Esophagus squamous epithelium (tissue), 5 donors: ENCODE results near the gene ROMO1. TPM values are rescaled to one million over a fixed set of nuclear protein-coding genes. Genes with fewer than 3 reads are reported as not detected.
"Not testable (repeated sequence)": the region's sequence is repeated elsewhere in the genome, so short reads cannot be mapped to it uniquely, and the experiment has no call there.

ENCODE experiments used
- DNase-seq: peaks from one replicate; lab custom pipeline; 2025; lab: John Stamatoyannopoulos, UW
- H3K27ac ChIP-seq, 4 donors: fragments of 200-600 bp; sonication (generic); one replicate each; pipeline ENCODE4 v1.5.1; 2016 to 2019; ENCODE audit warnings: mild to moderate bottlenecking in 1 of 4
- H3K27me3 ChIP-seq, 4 donors: fragments of 200-600 bp; sonication (generic); 1 replicate in 3 of 4; 2 replicates in 1 of 4; pipeline versions ENCODE4 v1.5.1 to v1.6.0; 2017 to 2021; ENCODE audit warnings: antibody characterized with exemption in 1 of 4
- H3K36me3 ChIP-seq, 3 donors: fragments of 200-600 bp; sonication (generic); one replicate each; pipeline ENCODE4 v1.5.1; 2016 to 2019
- H3K4me1 ChIP-seq, 3 donors: fragments of 200-600 bp; sonication (generic); one replicate each; pipeline ENCODE4 v1.5.1; 2017 to 2019
- H3K4me3 ChIP-seq, 4 donors: fragments of 200-600 bp; sonication (generic); 1 replicate in 3 of 4; 2 replicates in 1 of 4; pipeline ENCODE4 v1.5.1; 2016 to 2019; ENCODE audit warnings: mild to moderate bottlenecking in 2 of 4, moderate library complexity in 1 of 4
- H3K9me3 ChIP-seq, 3 donors: fragments of 200-600 bp; sonication (generic); one replicate each; pipeline ENCODE4 v1.5.1; 2016 to 2019
- CTCF ChIP-seq, 6 experiments: fragments of 450-650 bp in 4 of 6; fragments of 200-600 bp in 2 of 6; sonication (generic) in 2 of 6; IDR thresholded peaks; one replicate each; pipeline ENCODE4 v1.5.1; 2016 to 2019; ENCODE audit warnings: antibody characterized with exemption in 6 of 6, mild to moderate bottlenecking in 4 of 6, moderate library complexity in 4 of 6
- POLR2A ChIP-seq, 4 donors: fragments of 450-650 bp; IDR thresholded peaks; one replicate each; pipeline ENCODE4 v1.6.1; 2017; ENCODE audit warnings: antibody characterized with exemption in 4 of 4, mild to moderate bottlenecking in 4 of 4, moderate library complexity in 3 of 4
- WGBS, 2 donors: methylation state at CpG; one replicate each; pipeline ENCODE4 v1.1.5; 2018; 5-methylcytosine and 5-hydroxymethylcytosine counted together
- intact Hi-C: fragments of 100-400 bp; cut with DNase I; formaldehyde crosslinking; loops from one replicate; pipeline ENCODE4 v1.15.0; 2022
- total RNA-seq, 4 donors: library from RNA; depleted of rRNA; stranded (reverse); fragments of >200 nt; gene quantifications; one replicate each; pipeline ENCODE4 v1.1.0, GENCODE V29; 2016
- donor health status: DM: yes; HTN: yes; CAD: no.

The ROMO1 gene
- total RNA-seq, 4 donors from 2014 or later: 178 to 290 (median 228) TPM

- Histone ChIP-seq H3K36me3 (peaks cover 0 to 99% (median 7%) of the 10 kb centered on the region in 3 donors), H3K9me3 (no peaks in the 10 kb centered on the region), H3K27me3 (no peaks in the 10 kb centered on the region), H3K4me3 (no peak overlapping the region), H3K27ac (no peak overlapping the region), H3K4me1 (no peaks in the 10 kb centered on the region)
- intact Hi-C loops: no loop called here
- no peak for DNase-seq
- TF ChIP-seq CTCF (IDR thresholded peaks at IDR 0.05): no peak
- TF ChIP-seq POLR2A (IDR thresholded peaks at IDR 0.05): no peak
- 98% methylated on average over 6 of the region's 8 CpGs; no CpG with 5 or more reads in 1 of the 2 donors for WGBS, 2 donors
Observed at GRCh38 chr20:35674921-35675320, 24.3 kb upstream of the ROMO1 start.

GRCh38 chr20:35680452-35681183 is 18.6 kb upstream of the ROMO1 start:
- intact Hi-C loops: no loop called here

GRCh38 chr20:35681960-35682359 is 17.2 kb upstream of the ROMO1 start:
- H3K4me1 ChIP-seq: no peaks in the 10 kb centered on the region
- TF ChIP-seq POLR2A (IDR thresholded peaks at IDR 0.05): no peak
- no peak for TF ChIP-seq CTCF (IDR thresholded peaks at IDR 0.05)
- no peak overlapping the region for H3K4me3 ChIP-seq
- no peaks in the 10 kb centered on the region for H3K9me3 ChIP-seq
- no peak for DNase-seq
- intact Hi-C loops: no loop called here
- WGBS, 2 donors: 94 to 95% methylated on average over 1 of the region's 1 CpG
- H3K27ac ChIP-seq: no peak overlapping the region
- no peaks in the 10 kb centered on the region for H3K27me3 ChIP-seq
- peaks cover 0 to 92% (median 0%) of the 10 kb centered on the region in 3 donors for H3K36me3 ChIP-seq

More at GRCh38 chr20:35680452-35681183, 18.6 kb upstream of the ROMO1 start:
- TF ChIP-seq POLR2A (IDR thresholded peaks at IDR 0.05) (no peak), CTCF (IDR thresholded peaks at IDR 0.05) (no peak)
- H3K4me1 ChIP-seq: no peaks in the 10 kb centered on the region
- no peak overlapping the region for H3K27ac ChIP-seq
- no peaks in the 10 kb centered on the region for H3K27me3 ChIP-seq
- no peaks in the 10 kb centered on the region for H3K9me3 ChIP-seq
- H3K36me3 ChIP-seq: peaks cover 0 to 91% (median 0%) of the 10 kb centered on the region in 3 donors
- DNase-seq: no peak
- 75 to 76% methylated on average over 4 of the region's 4 CpGs for WGBS, 2 donors
- H3K4me3 ChIP-seq: no peak overlapping the region

- 87 to 98% methylated on average over 9 of the region's 9 CpGs for WGBS, 2 donors
- peaks cover 5 to 92% (median 9%) of the 10 kb centered on the region in 3 donors for H3K36me3 ChIP-seq
- H3K4me3 ChIP-seq, intact Hi-C loops, H3K4me1 ChIP-seq, H3K27ac ChIP-seq, DNase-seq, H3K9me3 ChIP-seq, H3K27me3 ChIP-seq: not testable (repeated sequence)
Observed at GRCh38 chr20:35685368-35685767, 13.8 kb upstream of the ROMO1 start.

GRCh38 chr20:35686872-35687271 is 12.3 kb upstream of the ROMO1 start:
- H3K27ac ChIP-seq, H3K4me3 ChIP-seq, H3K27me3 ChIP-seq, H3K9me3 ChIP-seq, intact Hi-C loops, H3K4me1 ChIP-seq, DNase-seq: not testable (repeated sequence)
- 85 to 89% methylated on average over 10 to 11 of the region's 11 CpGs for WGBS, 2 donors
- H3K36me3 ChIP-seq: peaks cover 5 to 92% (median 12%) of the 10 kb centered on the region in 3 donors
- TF ChIP-seq CTCF (IDR thresholded peaks at IDR 0.05): peak in 1 of 6 experiments; percentile 30
